ENCODE results near the gene PRSS57. TPM values are rescaled to one million over a fixed set of nuclear protein-coding genes. Genes with fewer than 3 reads are reported as not detected.

The PRSS57 gene
- total RNA-seq, 2 donors from 2014 or later: not detected

DNA sequence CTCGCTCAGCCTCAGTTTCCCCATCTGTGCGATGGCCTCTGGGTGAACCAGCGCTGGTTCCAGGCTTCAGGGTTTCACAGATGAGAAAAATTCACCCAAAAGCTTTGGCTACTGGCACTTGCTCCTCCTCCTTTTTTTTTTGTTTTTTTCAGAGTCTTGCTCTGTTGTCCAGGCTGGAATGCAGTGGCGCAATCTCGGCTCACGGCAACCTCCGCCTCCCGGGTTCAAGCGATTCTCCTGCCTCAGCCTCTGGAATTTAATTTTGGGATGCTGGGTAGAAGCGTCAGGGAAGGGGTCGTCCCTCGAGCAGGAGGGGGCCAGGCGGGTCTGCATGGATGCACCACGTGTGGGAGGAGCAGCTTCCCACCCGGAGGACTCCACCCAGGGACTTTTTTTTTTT lies 7.0 kb downstream of the PRSS57 start:
- ATAC-seq (replicated peaks): no peak
- Mint-ChIP-seq H3K36me3 (ENCODE audit: low read depth) (no peaks in the 10 kb centered on the region), H3K4me3 (no peak overlapping the region), H3K27me3 (no peaks in the 10 kb centered on the region), H3K9me3 (no peaks in the 10 kb centered on the region), H3K27ac (peak overlapping the region; percentile 54), H3K4me1 (no peaks in the 10 kb centered on the region)

GRCh38 chr19:687569-688166 lies 7.6 kb downstream of the PRSS57 start:
- Mint-ChIP-seq H3K27ac (peak overlapping the region; percentile 54), H3K4me1 (no peaks in the 10 kb centered on the region), H3K4me3 (no peak overlapping the region), H3K27me3 (no peaks in the 10 kb centered on the region), H3K36me3 (ENCODE audit: low read depth) (no peaks in the 10 kb centered on the region), H3K9me3 (no peaks in the 10 kb centered on the region)
- no peak for ATAC-seq (replicated peaks)

GRCh38 chr19:686589-687297 lies 8.5 kb downstream of the PRSS57 start:
- H3K9me3 Mint-ChIP-seq: no peaks in the 10 kb centered on the region
- no peak overlapping the region for H3K27ac Mint-ChIP-seq
- H3K4me1 Mint-ChIP-seq: no peaks in the 10 kb centered on the region
- H3K4me3 Mint-ChIP-seq: no peak overlapping the region
- no peaks in the 10 kb centered on the region for H3K36me3 Mint-ChIP-seq (ENCODE audit: low read depth)
- no peak for ATAC-seq (replicated peaks)
- H3K27me3 Mint-ChIP-seq: no peaks in the 10 kb centered on the region

- Mint-ChIP-seq H3K27ac (no peak overlapping the region), H3K36me3 (ENCODE audit: low read depth) (no peaks in the 10 kb centered on the region), H3K4me1 (no peaks in the 10 kb centered on the region), H3K4me3 (no peak overlapping the region), H3K9me3 (no peaks in the 10 kb centered on the region), H3K27me3 (no peaks in the 10 kb centered on the region)
- no peak for ATAC-seq (replicated peaks)
These were observed 9.8 kb downstream of the PRSS57 start for GRCh38 chr19:685454-685931.

- Mint-ChIP-seq H3K4me1 (no peaks in the 10 kb centered on the region), H3K27ac (no peak overlapping the region), H3K36me3 (ENCODE audit: low read depth) (no peaks in the 10 kb centered on the region), H3K27me3 (no peaks in the 10 kb centered on the region), H3K4me3 (no peak overlapping the region), H3K9me3 (no peaks in the 10 kb centered on the region)
- no peak for ATAC-seq (replicated peaks)
These were observed 12.5 kb downstream of the PRSS57 start for GRCh38 chr19:682678-683320.

GRCh38 chr19:681029-682019 lies 13.9 kb downstream of the PRSS57 start:
- H3K36me3 Mint-ChIP-seq (ENCODE audit: low read depth): no peaks in the 10 kb centered on the region
- ATAC-seq (replicated peaks): no peak

DNA sequence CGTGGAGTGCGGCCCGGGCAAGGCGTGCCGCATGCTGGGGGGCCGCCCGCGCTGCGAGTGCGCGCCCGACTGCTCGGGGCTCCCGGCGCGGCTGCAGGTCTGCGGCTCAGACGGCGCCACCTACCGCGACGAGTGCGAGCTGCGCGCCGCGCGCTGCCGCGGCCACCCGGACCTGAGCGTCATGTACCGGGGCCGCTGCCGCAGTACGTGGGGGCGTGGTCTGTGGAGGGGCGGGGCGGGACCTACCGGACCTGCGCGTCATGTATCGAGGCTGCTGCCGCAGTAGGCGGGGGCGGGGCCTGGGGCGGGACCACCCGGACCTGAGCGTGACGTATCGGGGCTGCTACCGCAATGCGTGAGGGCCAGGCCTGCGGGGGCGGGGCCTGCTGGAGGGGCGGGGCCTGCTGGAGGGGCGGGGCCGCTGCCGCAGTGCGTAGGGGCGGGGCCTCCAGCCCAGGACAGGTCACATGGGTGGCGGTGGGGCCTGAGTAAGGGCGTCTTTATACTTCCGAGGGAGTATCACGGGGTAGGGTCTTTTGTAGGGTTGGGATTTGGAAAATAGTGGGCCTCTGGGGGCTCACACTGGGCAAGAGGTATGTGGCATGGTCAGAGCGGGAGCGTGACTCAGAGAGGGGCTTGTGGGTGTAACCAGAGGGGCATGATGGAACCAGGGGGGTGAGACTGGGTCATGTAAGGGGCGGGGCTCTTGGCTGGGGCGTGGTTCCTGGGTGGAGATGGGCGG lies 14.8 kb downstream of the PRSS57 start:
- peak; percentile 88 for ATAC-seq (replicated peaks)
- peak overlapping the region; percentile 95 for H3K27ac Mint-ChIP-seq
- no peaks in the 10 kb centered on the region for H3K9me3 Mint-ChIP-seq
- H3K4me1 Mint-ChIP-seq: no peaks in the 10 kb centered on the region
- peaks cover under 1% of the 10 kb centered on the region for H3K27me3 Mint-ChIP-seq
- no peaks in the 10 kb centered on the region for H3K36me3 Mint-ChIP-seq (ENCODE audit: low read depth)
- H3K4me3 Mint-ChIP-seq: peak overlapping the region; percentile 83

More at GRCh38 chr19:681029-682019, 13.9 kb downstream of the PRSS57 start:
- no peaks in the 10 kb centered on the region for H3K4me1 Mint-ChIP-seq
- no peaks in the 10 kb centered on the region for H3K9me3 Mint-ChIP-seq
- peak overlapping the region; percentile 95 for H3K27ac Mint-ChIP-seq
- H3K27me3 Mint-ChIP-seq: no peaks in the 10 kb centered on the region
- H3K4me3 Mint-ChIP-seq: peak overlapping the region; percentile 83

DNA sequence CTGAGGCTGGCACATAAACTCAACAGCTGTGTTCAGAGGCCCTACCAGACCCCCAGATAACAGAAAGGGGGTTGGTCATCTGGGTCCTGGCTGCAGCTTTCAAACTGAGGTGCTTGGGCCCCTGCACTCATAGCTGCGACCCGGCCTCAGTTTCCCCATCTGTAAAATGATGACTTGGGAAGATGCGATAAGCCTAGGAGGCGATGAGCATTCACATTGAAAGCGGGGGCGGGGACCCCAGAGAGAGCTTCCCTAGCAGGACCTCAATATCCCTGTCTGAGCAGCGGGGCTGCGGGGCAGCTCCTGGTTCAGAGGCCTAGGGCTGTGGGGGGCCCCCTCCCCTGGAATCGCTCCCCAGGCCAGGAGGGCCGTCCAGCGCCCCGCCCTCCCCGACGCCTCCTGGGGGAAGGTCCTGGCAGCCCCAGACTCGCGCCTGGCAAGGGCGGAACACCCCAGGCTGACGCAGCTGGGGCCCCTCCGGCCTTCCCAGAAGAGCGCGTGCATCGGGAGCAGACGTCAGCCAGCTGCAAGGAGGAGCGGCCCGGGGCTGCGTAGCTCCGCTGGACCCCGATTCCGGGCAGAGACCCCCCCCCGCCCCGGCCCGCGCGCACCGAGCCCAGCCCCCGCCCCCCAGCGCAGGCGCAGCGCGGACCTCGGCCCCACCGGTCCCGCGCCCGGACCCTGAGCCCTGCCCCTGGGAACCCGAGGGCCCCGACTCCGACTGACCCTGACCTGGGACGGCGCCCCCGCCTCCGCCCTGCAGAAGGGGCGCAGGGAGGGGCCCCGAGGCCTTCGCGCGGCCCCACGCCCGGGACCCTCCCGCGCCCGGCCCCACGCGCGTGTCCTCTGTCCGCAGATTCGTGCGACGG lies 15.6 kb downstream of the PRSS57 start:
- ATAC-seq (replicated peaks): peak; percentile 9
- Mint-ChIP-seq H3K4me1 (no peaks in the 10 kb centered on the region), H3K27ac (no peak overlapping the region), H3K27me3 (peaks cover 5% of the 10 kb centered on the region), H3K9me3 (no peaks in the 10 kb centered on the region), H3K36me3 (ENCODE audit: low read depth) (no peaks in the 10 kb centered on the region), H3K4me3 (peak overlapping the region; percentile 53)

- H3K27ac Mint-ChIP-seq: no peak overlapping the region
- ATAC-seq (replicated peaks): no peak
- peaks cover 5% of the 10 kb centered on the region for H3K27me3 Mint-ChIP-seq
- peak overlapping the region; percentile 53 for H3K4me3 Mint-ChIP-seq
- no peaks in the 10 kb centered on the region for H3K9me3 Mint-ChIP-seq
- no peaks in the 10 kb centered on the region for H3K36me3 Mint-ChIP-seq (ENCODE audit: low read depth)
- H3K4me1 Mint-ChIP-seq: no peaks in the 10 kb centered on the region
These were observed 16.4 kb downstream of the PRSS57 start for GRCh38 chr19:678791-679388.

- H3K36me3 Mint-ChIP-seq (ENCODE audit: low read depth): no peaks in the 10 kb centered on the region
- H3K4me1 Mint-ChIP-seq: no peaks in the 10 kb centered on the region
- no peak overlapping the region for H3K4me3 Mint-ChIP-seq
- H3K27ac Mint-ChIP-seq: no peak overlapping the region
- peaks cover 8% of the 10 kb centered on the region for H3K27me3 Mint-ChIP-seq
- no peak for ATAC-seq (replicated peaks)
- H3K9me3 Mint-ChIP-seq: no peaks in the 10 kb centered on the region
These were observed 17.4 kb downstream of the PRSS57 start for GRCh38 chr19:677601-678436.

- H3K4me3 Mint-ChIP-seq: no peak overlapping the region
- H3K36me3 Mint-ChIP-seq (ENCODE audit: low read depth): no peaks in the 10 kb centered on the region
- no peak for ATAC-seq (replicated peaks)
- H3K27ac Mint-ChIP-seq: no peak overlapping the region
- no peaks in the 10 kb centered on the region for H3K9me3 Mint-ChIP-seq
- no peaks in the 10 kb centered on the region for H3K4me1 Mint-ChIP-seq
- peaks cover 8% of the 10 kb centered on the region for H3K27me3 Mint-ChIP-seq
These were observed 18.1 kb downstream of the PRSS57 start for GRCh38 chr19:677201-677600.

Data from activated T-helper 17 cell treated with anti-CD3 and anti-CD28 coated beads, Interleukin-2, amount 50 U/mL, for 72 hours (primary cell).